ENCODE results near the gene HMGB1.

The HMGB1 gene

GRCh38 chr13:30480292-30480950 lies 14.7 kb upstream of the HMGB1 start:
- TF ChIP-seq CTCF (IDR thresholded peaks at IDR 0.05; ENCODE audit: poor library complexity, severe bottlenecking) = no peak
- H3K4me3 ChIP-seq (ENCODE audit: severe bottlenecking) = no peak overlapping the region
- no peaks in the 10 kb centered on the region for H3K36me3 ChIP-seq (ENCODE audit: low read depth)
- ATAC-seq (ENCODE audit: low read depth) (no peak), DNase-seq (ENCODE audit: low spot score) (no peak)
- no peaks in the 10 kb centered on the region for H3K4me1 ChIP-seq (ENCODE audit: insufficient read depth, poor library complexity, severe bottlenecking)
- H3K27ac ChIP-seq (ENCODE audit: poor library complexity, severe bottlenecking) = no peak overlapping the region
- H3K27me3 ChIP-seq (ENCODE audit: insufficient read depth, poor library complexity, severe bottlenecking) = no peaks in the 10 kb centered on the region
- no peaks in the 10 kb centered on the region for H3K9me3 ChIP-seq (ENCODE audit: severe bottlenecking)

- no peak for ATAC-seq (ENCODE audit: low read depth)
These were observed 14.1 kb upstream of the HMGB1 start for GRCh38 chr13:30479883-30480219.

DNA sequence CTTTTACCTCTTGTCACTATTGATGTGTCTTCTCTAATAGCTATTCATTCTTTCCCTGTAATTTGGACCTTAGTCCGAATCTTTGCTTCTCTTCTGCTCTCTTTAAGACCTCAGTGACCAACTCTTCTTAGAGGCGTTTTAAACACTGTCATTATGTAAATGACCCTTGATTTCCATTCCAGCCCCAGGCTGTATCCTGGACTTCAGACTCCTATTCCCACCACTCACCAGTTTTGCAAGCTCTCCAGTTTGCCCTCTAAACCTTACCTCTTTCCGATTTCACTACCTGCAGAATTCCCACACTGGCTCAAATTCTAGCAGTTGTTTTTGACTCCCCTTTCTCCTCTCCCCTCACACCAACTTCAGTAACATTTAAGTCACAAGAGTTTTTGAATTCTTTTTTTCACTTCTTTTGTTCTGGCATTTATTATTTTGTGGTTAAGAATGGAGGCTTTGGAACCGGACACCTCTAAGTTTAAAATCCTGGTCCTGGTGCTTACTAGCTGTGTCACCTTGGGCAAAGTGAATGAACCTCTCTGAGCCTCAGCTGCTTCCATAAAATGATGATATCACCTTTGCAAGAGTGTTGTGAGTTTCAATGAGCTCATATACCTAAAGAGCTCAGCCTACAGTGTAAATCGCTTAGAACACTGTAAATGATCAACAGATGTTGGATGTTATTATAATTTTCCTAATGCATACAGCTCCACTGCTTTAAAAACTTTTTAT lies 13.6 kb upstream of the HMGB1 start:
- Histone ChIP-seq H3K4me3 (ENCODE audit: severe bottlenecking) (no peak overlapping the region), H3K36me3 (ENCODE audit: low read depth) (no peaks in the 10 kb centered on the region), H3K4me1 (ENCODE audit: insufficient read depth, poor library complexity, severe bottlenecking) (no peaks in the 10 kb centered on the region), H3K27ac (ENCODE audit: poor library complexity, severe bottlenecking) (no peak overlapping the region), H3K27me3 (ENCODE audit: insufficient read depth, poor library complexity, severe bottlenecking) (no peaks in the 10 kb centered on the region), H3K9me3 (ENCODE audit: severe bottlenecking) (no peaks in the 10 kb centered on the region)
- ATAC-seq (ENCODE audit: low read depth) (no peak), DNase-seq (ENCODE audit: low spot score) (no peak)
- no peak for TF ChIP-seq CTCF (IDR thresholded peaks at IDR 0.05; ENCODE audit: poor library complexity, severe bottlenecking)

More at GRCh38 chr13:30479883-30480219, 14.1 kb upstream of the HMGB1 start:
- no peaks in the 10 kb centered on the region for H3K9me3 ChIP-seq (ENCODE audit: severe bottlenecking)
- DNase-seq (ENCODE audit: low spot score) = no peak
- no peaks in the 10 kb centered on the region for H3K4me1 ChIP-seq (ENCODE audit: insufficient read depth, poor library complexity, severe bottlenecking)
- no peak overlapping the region for H3K4me3 ChIP-seq (ENCODE audit: severe bottlenecking)
- no peaks in the 10 kb centered on the region for H3K27me3 ChIP-seq (ENCODE audit: insufficient read depth, poor library complexity, severe bottlenecking)
- H3K36me3 ChIP-seq (ENCODE audit: low read depth) = no peaks in the 10 kb centered on the region
- H3K27ac ChIP-seq (ENCODE audit: poor library complexity, severe bottlenecking) = no peak overlapping the region
- TF ChIP-seq CTCF (IDR thresholded peaks at IDR 0.05; ENCODE audit: poor library complexity, severe bottlenecking) = no peak

DNA sequence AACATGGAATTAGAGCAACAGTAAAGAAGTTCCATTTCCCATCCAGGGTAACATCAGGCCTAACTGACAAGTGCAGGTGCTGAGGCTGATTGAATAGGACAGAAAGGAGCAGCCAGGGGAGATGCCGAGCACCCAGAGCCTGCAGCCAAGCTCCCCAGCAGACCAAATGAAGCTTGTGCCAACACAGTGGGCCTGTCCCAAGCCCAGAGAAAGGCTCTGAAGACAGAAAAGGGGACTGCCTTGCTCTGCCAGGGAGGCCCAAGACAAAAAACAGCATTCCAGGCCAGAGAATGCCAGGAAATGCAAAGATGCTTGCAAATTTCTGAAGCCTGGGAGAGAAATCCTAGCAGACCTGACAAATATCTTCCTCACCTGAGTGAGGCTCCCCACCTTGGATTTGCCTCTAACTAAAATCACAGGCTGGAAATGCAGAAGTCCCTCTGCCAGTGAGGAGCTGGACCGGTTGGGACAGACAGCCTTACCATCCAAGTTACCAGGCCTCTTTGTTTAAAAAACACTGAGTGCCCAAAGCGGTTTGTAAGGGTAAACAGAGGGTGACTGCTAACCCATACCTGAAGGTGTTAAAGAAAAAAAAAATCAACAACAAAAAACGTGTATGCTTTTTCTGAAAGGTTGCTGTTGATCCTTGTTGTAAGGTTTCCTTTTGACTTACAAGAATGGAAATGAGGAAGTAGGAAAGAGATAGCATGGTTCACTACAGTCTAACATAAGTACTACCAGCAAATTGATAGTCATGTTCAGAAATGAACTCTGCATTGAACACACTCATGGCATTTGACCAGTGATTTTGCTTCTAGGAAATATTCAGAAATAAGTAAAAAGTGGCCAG lies 11.8 kb upstream of the HMGB1 start:
- no peak overlapping the region for H3K27ac ChIP-seq (ENCODE audit: poor library complexity, severe bottlenecking)

More for the DNA sequence above, 11.8 kb upstream of the HMGB1 start:
- Histone ChIP-seq H3K36me3 (ENCODE audit: low read depth) (no peaks in the 10 kb centered on the region), H3K27me3 (ENCODE audit: insufficient read depth, poor library complexity, severe bottlenecking) (no peaks in the 10 kb centered on the region), H3K9me3 (ENCODE audit: severe bottlenecking) (no peaks in the 10 kb centered on the region), H3K4me3 (ENCODE audit: severe bottlenecking) (no peak overlapping the region), H3K4me1 (ENCODE audit: insufficient read depth, poor library complexity, severe bottlenecking) (no peaks in the 10 kb centered on the region)
- TF ChIP-seq CTCF (IDR thresholded peaks at IDR 0.05; ENCODE audit: poor library complexity, severe bottlenecking) = no peak
- no peak for DNase-seq (ENCODE audit: low spot score)
- ATAC-seq (ENCODE audit: low read depth) = no peak
